Activated CD4-positive, alpha-beta memory T cell treated with anti-CD3 and anti-CD28 coated beads for 36 hours (primary cell): ENCODE data around the gene CIB4. TPM values are rescaled to one million over a fixed set of nuclear protein-coding genes. Genes with fewer than 3 reads are reported as not detected.

Experiments
- CTCF ChIA-PET: fragments of 350-600 bp; sonication (Branson Sonifier 250); formaldehyde crosslinking; loops from one replicate; lab custom pipeline; 2021; ENCODE audit warnings: antibody characterized with exemption, inconsistent platforms; lab: Charles Lee
- POLR2A ChIA-PET: fragments of 350-600 bp; sonication (Branson Sonifier 250); formaldehyde crosslinking; loops from one replicate; lab custom pipeline; 2021; ENCODE audit warnings: antibody characterized with exemption; lab: Charles Lee
- DNase-seq: peaks from one replicate; pipeline ENCODE4 v3.0.0-alpha.2; 2020
- H3K27ac Mint-ChIP-seq: one replicate; pipeline ENCODE4 v1.8.0; 2021; ENCODE audit warnings: mixed read lengths
- H3K27me3 Mint-ChIP-seq: one replicate; pipeline ENCODE4 v1.8.0; 2021; ENCODE audit warnings: mixed read lengths
- H3K36me3 Mint-ChIP-seq: one replicate; pipeline ENCODE4 v1.8.0; 2021; ENCODE audit warnings: mixed read lengths
- H3K4me1 Mint-ChIP-seq: one replicate; pipeline ENCODE4 v1.8.0; 2021; ENCODE audit warnings: low read depth, mixed read lengths
- H3K4me3 Mint-ChIP-seq: one replicate; pipeline ENCODE4 v1.8.0; 2021; ENCODE audit warnings: mild to moderate bottlenecking, mixed read lengths
- H3K9me3 Mint-ChIP-seq: one replicate; pipeline ENCODE4 v1.8.0; 2021; ENCODE audit warnings: mixed read lengths
- intact Hi-C: fragments of 100-400 bp; cut with micrococcal nuclease; formaldehyde crosslinking; loops from one replicate; pipeline ENCODE4 v1.15.1; 2023
- total RNA-seq, 2 experiments: library from RNA; stranded (reverse); gene quantifications; one replicate each; pipeline ENCODE4 v1.2.3, GENCODE V29; 2021

Gene CIB4
- total RNA-seq, 2 experiments from 2014 or later: not detected

DNA sequence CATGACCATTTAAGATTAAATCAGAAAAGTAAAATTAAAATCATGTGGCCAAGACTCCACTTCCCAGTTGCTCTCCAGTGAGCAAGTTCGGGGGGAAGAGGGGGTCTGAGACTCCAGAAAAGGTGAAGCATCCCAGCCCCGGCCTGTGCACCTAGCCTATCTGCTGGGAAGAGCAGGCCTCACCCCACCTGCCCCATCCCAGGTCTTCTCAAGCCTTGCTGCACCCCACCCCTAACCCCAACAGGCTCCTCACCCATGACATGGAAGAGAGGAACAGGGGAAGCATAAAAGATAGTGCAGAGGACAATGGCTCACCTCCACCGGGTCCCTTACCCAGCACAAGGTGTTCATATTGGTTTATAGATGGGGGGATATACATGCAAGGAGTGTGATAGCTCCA is 14.6 kb downstream of the CIB4 start:
- no peak overlapping the region for H3K4me3 Mint-ChIP-seq
- no peak overlapping the region for H3K27ac Mint-ChIP-seq
- no peak for DNase-seq
- ChIA-PET CTCF (no interaction called here), POLR2A (no interaction called here)
- H3K36me3 Mint-ChIP-seq: no peaks in the 10 kb centered on the region
- intact Hi-C loops: no loop called here
- no peaks in the 10 kb centered on the region for H3K4me1 Mint-ChIP-seq
- peaks cover 3% of the 10 kb centered on the region for H3K27me3 Mint-ChIP-seq
- no peaks in the 10 kb centered on the region for H3K9me3 Mint-ChIP-seq

GRCh38 chr2:26623541-26624495 is 17.3 kb downstream of the CIB4 start:
- Mint-ChIP-seq H3K27ac (no peak overlapping the region), H3K4me1 (no peaks in the 10 kb centered on the region), H3K9me3 (no peaks in the 10 kb centered on the region), H3K27me3 (peaks cover 9% of the 10 kb centered on the region), H3K36me3 (no peaks in the 10 kb centered on the region), H3K4me3 (no peak overlapping the region)
- ChIA-PET POLR2A (no interaction called here), CTCF (no interaction called here)
- DNase-seq: no peak
- intact Hi-C loops: no loop called here

DNA sequence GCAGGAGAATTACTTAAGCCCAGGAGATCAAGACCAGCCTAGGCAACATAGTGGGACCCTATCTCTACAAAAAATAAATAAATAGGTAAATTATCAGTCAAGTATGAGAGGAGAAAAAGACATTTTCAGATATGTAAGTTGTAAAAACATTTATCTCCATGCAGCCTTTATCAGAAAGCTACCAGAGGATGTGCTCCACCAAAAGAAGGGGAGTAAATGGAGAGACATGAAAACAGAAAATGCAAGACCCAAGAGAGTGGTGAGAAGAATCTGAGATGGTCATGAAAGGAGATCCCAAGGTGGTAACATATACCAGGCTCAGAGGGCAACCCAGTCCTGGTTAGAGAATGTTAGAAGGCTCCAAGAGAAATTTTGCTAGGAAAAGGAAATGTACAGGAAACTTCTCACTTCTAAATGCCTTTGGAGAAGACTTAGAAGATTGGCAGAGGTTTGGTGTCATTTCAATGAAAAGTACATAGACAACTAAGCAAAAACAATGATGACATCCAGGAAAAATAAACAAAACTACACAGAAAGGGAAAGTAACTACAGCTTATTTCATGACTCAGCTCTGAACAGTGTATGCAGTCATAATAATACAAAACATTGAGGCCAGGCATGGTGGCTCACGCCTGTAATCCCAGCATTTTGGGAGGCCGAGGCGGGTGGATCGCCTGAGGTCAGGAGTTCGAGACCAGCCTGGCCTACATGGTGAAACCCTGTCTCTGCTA is 19.5 kb downstream of the CIB4 start:
- intact Hi-C loops: no loop called here
- Mint-ChIP-seq H3K4me3 (no peak overlapping the region), H3K4me1 (no peaks in the 10 kb centered on the region), H3K27me3 (peaks cover 17% of the 10 kb centered on the region), H3K9me3 (no peaks in the 10 kb centered on the region), H3K36me3 (no peaks in the 10 kb centered on the region), H3K27ac (no peak overlapping the region)
- DNase-seq: no peak
- POLR2A ChIA-PET: interaction anchor here (1.1 kb wide), 1 partner anchor 16 kb away, joined by 3 read pairs; no protein-coding TSS in a partner anchor
- CTCF ChIA-PET: no interaction called here

GRCh38 chr2:26620031-26620605 is 21.0 kb downstream of the CIB4 start:
- H3K27ac Mint-ChIP-seq: no peak overlapping the region
- peaks cover 19% of the 10 kb centered on the region for H3K27me3 Mint-ChIP-seq
- H3K4me1 Mint-ChIP-seq: no peaks in the 10 kb centered on the region
- intact Hi-C loops: no loop called here
- ChIA-PET CTCF (no interaction called here), POLR2A (no interaction called here)
- H3K9me3 Mint-ChIP-seq: no peaks in the 10 kb centered on the region
- DNase-seq: no peak
- H3K4me3 Mint-ChIP-seq: no peak overlapping the region
- no peaks in the 10 kb centered on the region for H3K36me3 Mint-ChIP-seq

DNA sequence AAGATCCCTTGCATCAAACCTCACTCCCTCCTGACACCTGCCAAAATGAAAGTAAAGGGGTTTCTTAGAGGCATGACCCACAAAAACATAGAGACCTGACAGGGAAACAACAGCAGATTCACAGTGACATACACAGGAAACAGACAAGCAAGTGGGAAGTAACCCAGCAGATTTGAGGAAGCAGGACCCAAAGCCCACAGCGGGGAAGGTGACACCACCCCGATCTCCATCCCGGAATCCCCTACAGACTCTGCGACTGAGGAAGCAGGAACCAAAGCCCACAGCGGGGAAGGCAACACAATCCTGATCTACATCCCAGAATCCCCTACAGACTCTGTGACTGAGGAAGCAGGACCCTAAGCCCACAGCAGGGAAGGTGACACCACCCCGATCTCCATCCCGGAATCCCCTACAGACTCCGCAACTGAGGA is 21.6 kb downstream of the CIB4 start:
- ChIA-PET CTCF (no interaction called here), POLR2A (no interaction called here)
- H3K27ac Mint-ChIP-seq: no peak overlapping the region
- no peak for DNase-seq
- intact Hi-C loops: no loop called here
- peaks cover 22% of the 10 kb centered on the region for H3K27me3 Mint-ChIP-seq
- no peak overlapping the region for H3K4me3 Mint-ChIP-seq
- H3K4me1 Mint-ChIP-seq: no peaks in the 10 kb centered on the region
- no peaks in the 10 kb centered on the region for H3K9me3 Mint-ChIP-seq
- H3K36me3 Mint-ChIP-seq: no peaks in the 10 kb centered on the region

DNA sequence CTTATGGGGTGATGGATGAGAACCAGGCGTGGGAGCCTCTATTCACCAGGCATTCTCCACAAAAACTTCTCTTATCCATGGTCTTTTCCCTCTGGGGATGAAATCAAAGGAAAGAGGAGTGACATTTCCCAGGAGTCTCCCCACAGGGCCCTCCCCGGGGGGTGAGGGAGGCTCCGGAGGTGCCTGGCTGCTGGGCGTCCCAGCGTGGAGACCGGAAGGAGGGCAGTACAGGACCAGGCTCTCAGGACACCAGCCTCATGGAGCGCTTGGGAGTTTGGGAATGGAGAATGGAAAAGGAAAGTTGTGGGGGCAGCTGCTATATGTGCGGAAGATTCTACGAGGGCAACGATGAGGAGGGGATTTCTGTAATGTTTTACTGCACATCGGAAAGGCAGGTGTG is 22.1 kb downstream of the CIB4 start:
- Mint-ChIP-seq H3K9me3 (no peaks in the 10 kb centered on the region), H3K27me3 (peaks cover 22% of the 10 kb centered on the region), H3K4me3 (no peak overlapping the region), H3K36me3 (no peaks in the 10 kb centered on the region), H3K4me1 (no peaks in the 10 kb centered on the region), H3K27ac (no peak overlapping the region)
- CTCF ChIA-PET: no interaction called here
- intact Hi-C loops: no loop called here
- POLR2A ChIA-PET: no interaction called here
- no peak for DNase-seq

DNA sequence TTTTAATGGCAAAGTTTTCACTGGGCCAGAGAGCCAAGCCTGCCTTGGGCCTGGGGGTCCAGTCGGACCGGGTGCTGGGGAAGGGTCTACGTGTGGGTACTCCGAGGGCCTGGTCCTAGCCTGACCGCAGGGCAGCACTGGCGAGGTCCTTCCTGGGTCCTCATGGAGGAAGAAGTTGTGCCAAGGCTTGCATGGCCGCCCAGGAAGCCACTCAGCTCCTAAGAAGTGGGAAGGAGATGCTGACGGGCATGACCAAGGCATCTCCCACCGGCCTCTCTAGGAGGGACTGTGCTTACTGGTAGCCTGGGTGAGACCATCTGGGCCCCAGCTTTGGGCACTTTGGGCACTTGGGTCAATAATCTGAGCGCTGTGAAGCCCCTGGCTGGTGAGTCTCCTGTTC is 22.6 kb downstream of the CIB4 start:
- H3K4me3 Mint-ChIP-seq: no peak overlapping the region
- no peak for DNase-seq
- intact Hi-C loops: no loop called here
- H3K27me3 Mint-ChIP-seq: peaks cover 22% of the 10 kb centered on the region
- CTCF ChIA-PET: no interaction called here
- no peaks in the 10 kb centered on the region for H3K36me3 Mint-ChIP-seq
- H3K27ac Mint-ChIP-seq: no peak overlapping the region
- POLR2A ChIA-PET: no interaction called here
- no peaks in the 10 kb centered on the region for H3K9me3 Mint-ChIP-seq
- H3K4me1 Mint-ChIP-seq: no peaks in the 10 kb centered on the region

GRCh38 chr2:26617588-26618083 is 23.5 kb downstream of the CIB4 start:
- ChIA-PET POLR2A (no interaction called here), CTCF (interaction anchor here (0.9 kb wide), 1 partner anchor 21 kb away, joined by 3 read pairs; no protein-coding TSS in a partner anchor)
- H3K4me1 Mint-ChIP-seq: no peaks in the 10 kb centered on the region
- peaks cover 22% of the 10 kb centered on the region for H3K27me3 Mint-ChIP-seq
- H3K9me3 Mint-ChIP-seq: no peaks in the 10 kb centered on the region
- DNase-seq: no peak
- H3K36me3 Mint-ChIP-seq: no peaks in the 10 kb centered on the region
- no peak overlapping the region for H3K27ac Mint-ChIP-seq
- intact Hi-C loops: no loop called here
- H3K4me3 Mint-ChIP-seq: no peak overlapping the region

DNA sequence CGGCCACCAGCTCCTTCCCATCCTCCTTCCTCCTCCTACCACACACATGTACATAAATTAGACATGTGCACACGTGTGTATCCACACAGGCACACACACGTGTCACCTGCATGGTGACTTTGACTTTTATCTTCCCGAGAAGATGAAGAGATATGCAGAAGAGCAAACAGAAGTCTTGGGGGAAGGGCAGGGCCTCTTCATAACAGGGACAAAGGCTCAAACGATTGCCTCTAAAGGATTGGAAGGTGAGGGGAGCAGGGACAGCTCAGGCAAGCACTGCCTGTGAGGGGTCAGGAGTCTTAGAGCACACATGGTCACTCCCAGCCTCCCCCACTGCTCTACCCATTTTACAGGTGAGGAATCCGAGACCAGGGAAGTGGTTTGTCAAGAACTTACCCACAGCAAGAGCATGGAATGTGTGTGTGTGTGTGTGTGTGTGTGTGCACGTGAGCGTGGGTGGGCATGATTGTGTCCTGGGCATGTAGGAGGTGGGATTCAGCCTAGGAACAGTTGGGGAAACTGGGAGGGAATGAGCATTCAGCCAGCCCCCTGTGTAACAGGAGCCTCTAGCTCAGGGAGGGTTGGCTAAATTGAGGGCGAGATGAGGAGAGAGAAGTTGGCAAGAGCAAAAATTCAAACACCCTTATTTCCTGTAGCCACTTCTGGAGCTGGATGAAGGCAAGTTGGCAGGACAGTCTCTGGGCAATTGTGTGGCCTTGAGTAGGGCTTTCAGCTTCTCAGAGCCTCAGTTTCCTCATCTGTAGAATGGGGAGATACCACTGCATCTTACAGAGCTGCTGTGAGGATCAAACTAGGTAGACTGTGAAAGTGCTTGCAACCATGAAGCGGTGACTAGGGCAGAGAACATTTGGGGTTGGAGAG is 24.2 kb downstream of the CIB4 start:
- Mint-ChIP-seq H3K27me3 (peaks cover 22% of the 10 kb centered on the region), H3K4me3 (no peak overlapping the region), H3K27ac (no peak overlapping the region), H3K36me3 (no peaks in the 10 kb centered on the region), H3K4me1 (no peaks in the 10 kb centered on the region), H3K9me3 (no peaks in the 10 kb centered on the region)
- ChIA-PET CTCF (interaction anchor here (0.9 kb wide), 1 partner anchor 20 kb away, joined by 3 read pairs; no protein-coding TSS in a partner anchor), POLR2A (no interaction called here)
- intact Hi-C loops: no loop called here
- DNase-seq: no peak

DNA sequence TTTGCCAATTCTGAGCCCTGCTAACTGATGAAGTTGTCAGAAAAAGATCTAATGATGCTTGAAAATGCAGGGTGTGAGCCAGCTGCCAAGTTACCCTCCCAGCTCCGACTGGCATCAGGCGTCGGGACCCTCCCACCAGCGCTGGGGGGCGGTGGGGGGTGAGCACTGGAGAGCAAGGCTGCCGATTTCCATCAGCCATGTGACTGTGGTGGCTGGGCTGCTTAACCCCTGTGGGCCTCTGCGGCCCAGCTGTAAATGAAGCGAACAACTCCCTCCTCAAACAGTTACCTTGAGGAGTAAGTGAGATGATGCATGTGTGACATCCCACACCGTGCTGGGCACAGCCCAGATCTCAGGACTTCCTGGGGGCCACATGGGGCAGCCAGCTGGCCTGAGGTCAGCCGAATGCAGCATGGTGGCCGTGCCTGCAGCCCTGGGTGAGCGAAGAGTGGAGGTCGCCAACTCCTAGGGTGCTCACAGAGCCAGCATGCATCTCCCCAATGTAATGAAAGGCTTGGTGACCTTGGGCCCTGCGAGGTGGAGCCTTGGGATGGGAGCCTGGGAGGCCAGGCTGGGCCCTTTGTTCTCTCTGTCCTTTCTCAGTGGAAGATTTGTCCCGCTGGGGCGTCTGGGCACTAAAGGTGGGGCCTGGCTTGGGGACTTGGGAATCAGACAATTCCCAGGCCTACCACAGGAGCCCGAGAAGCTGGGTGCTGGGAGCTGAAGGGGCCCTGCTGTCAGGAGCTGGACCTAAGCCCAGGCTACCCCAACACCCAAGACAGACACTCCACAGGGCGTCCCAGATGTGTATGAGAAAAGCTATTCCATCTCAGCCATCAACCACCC is 25.1 kb downstream of the CIB4 start:
- intact Hi-C loops: no loop called here
- Mint-ChIP-seq H3K27me3 (peaks cover 22% of the 10 kb centered on the region), H3K9me3 (no peaks in the 10 kb centered on the region), H3K27ac (no peak overlapping the region), H3K4me3 (no peak overlapping the region), H3K4me1 (no peaks in the 10 kb centered on the region), H3K36me3 (no peaks in the 10 kb centered on the region)
- ChIA-PET CTCF (no interaction called here), POLR2A (no interaction called here)
- DNase-seq: no peak
